IMR-90 (cell line): ENCODE data around the gene STAB1. TPM values are rescaled to one million over a fixed set of nuclear protein-coding genes. Genes with fewer than 3 reads are reported as not detected.

Experiments used
- ATAC-seq: fragments of 200-7000 bp; cut with Tn5 transposase; 2 replicates; pipeline ENCODE4 v1.9.1; 2020; ENCODE audit warnings: low read depth, mild to moderate bottlenecking, moderate library complexity
- BruUV-seq: library from RNA; stranded (reverse); fragments of 400-500 nt; replicated peaks from 2 replicates; lab custom pipeline; 2021; lab: Mats Ljungman, UMichigan
- CTCF ChIA-PET: fragments of 300-600 bp; formaldehyde crosslinking; extraction: SDS; loops from one replicate; lab custom pipeline; 2021; ENCODE audit warnings: antibody characterized with exemption; lab: Yijun Ruan, JAX
- POLR2A ChIA-PET: fragments of 300-600 bp; sonication (Branson Sonifier 250); formaldehyde crosslinking; loops from one replicate; lab custom pipeline; 2022; ENCODE audit warnings: antibody characterized with exemption; ENCODE audit not compliant: unreplicated experiment; lab: Charles Lee
- DNase-seq: peaks from one replicate; pipeline ENCODE4 v3.0.0; 2013
- H2AFZ ChIP-seq: replicated peaks from 2 replicates; pipeline ENCODE3; 2013; ENCODE audit warnings: low read length, mild to moderate bottlenecking; ENCODE audit not compliant: poor library complexity
- H2AK5ac ChIP-seq: 2 replicates; pipeline ENCODE4 v1.6.1; 2013; ENCODE audit warnings: low read depth, low read length, inconsistent platforms
- H2AK9ac ChIP-seq: replicated peaks from 2 replicates; pipeline ENCODE3; 2013; ENCODE audit warnings: mild to moderate bottlenecking, low read depth, low read length, moderate library complexity; ENCODE audit not compliant: poor library complexity
- H2BK120ac ChIP-seq: 2 replicates; pipeline ENCODE4 v1.6.1; 2013; ENCODE audit warnings: low read depth, low read length, inconsistent platforms
- H2BK15ac ChIP-seq: 3 replicates; pipeline ENCODE4 v1.6.1; 2013; ENCODE audit warnings: low read depth, low read length, inconsistent platforms
- H2BK20ac ChIP-seq: 2 replicates; pipeline ENCODE4 v1.6.1; 2013; ENCODE audit warnings: low read depth, mild to moderate bottlenecking, inconsistent platforms, low read length, moderate library complexity
- H2BK5ac ChIP-seq: 2 replicates; pipeline ENCODE4 v1.6.1; 2013; ENCODE audit warnings: mild to moderate bottlenecking, low read depth, low read length, inconsistent platforms; ENCODE audit not compliant: poor library complexity, severe bottlenecking
- H3K14ac ChIP-seq: replicated peaks from 2 replicates; pipeline ENCODE4 v1.6.1; 2013; ENCODE audit warnings: low read depth, low read length, inconsistent platforms
- H3K18ac ChIP-seq: 2 replicates; pipeline ENCODE4 v1.6.1; 2013; ENCODE audit warnings: low read depth, low read length, control low read depth
- H3K23ac ChIP-seq: 2 replicates; pipeline ENCODE4 v1.6.1; 2013; ENCODE audit warnings: low read depth, low read length, inconsistent platforms
- H3K27ac ChIP-seq: 2 replicates; pipeline ENCODE4 v1.5.1; 2013; ENCODE audit warnings: mild to moderate bottlenecking, control low read depth, low read length; ENCODE audit not compliant: insufficient read depth
- H3K27me3 ChIP-seq: 2 replicates; pipeline ENCODE4 v1.6.1; 2013; ENCODE audit warnings: low read length; ENCODE audit not compliant: control insufficient read depth, insufficient read depth
- H3K36me3 ChIP-seq: 2 replicates; pipeline ENCODE4 v1.6.1; 2013; ENCODE audit warnings: low read length, mixed read lengths; ENCODE audit not compliant: control insufficient read depth, insufficient read depth
- H3K4ac ChIP-seq: 2 replicates; pipeline ENCODE4 v1.6.1; 2013; ENCODE audit warnings: low read depth, low read length, inconsistent platforms
- H3K4me1 ChIP-seq: 2 replicates; pipeline ENCODE4 v1.6.1; 2013; ENCODE audit warnings: low read length, mixed read lengths; ENCODE audit not compliant: control insufficient read depth, insufficient read depth
- H3K4me2 ChIP-seq: 2 replicates; pipeline ENCODE4 v1.6.1; 2013; ENCODE audit warnings: low read depth, mild to moderate bottlenecking, control low read depth, low read length, moderate library complexity
- H3K4me3 ChIP-seq: 2 replicates; pipeline ENCODE4 v1.5.1; 2013; ENCODE audit warnings: low read depth, mild to moderate bottlenecking, control low read depth, low read length, moderate library complexity; ENCODE audit not compliant: insufficient read depth
- H3K56ac ChIP-seq: 2 replicates; pipeline ENCODE4 v1.6.1; 2013; ENCODE audit warnings: low read length, inconsistent platforms; ENCODE audit not compliant: insufficient read depth; ENCODE audit errors: extremely low read depth
- H3K79me1 ChIP-seq, 2 experiments: 2 replicates each; pipeline ENCODE4 v1.6.1; 2013; ENCODE audit warnings: low read length in 2 of 2, inconsistent platforms in 1 of 2, low read depth in 1 of 2
- H3K9ac ChIP-seq: 2 replicates; pipeline ENCODE4 v1.6.1; 2013; ENCODE audit warnings: low read depth, low read length, control low read depth
- H3K9me1 ChIP-seq: 2 replicates; pipeline ENCODE4 v1.6.1; 2013; ENCODE audit warnings: low read length, inconsistent platforms; ENCODE audit not compliant: insufficient read depth
- H3K9me3 ChIP-seq: 2 replicates; pipeline ENCODE4 v1.6.1; 2013; ENCODE audit warnings: low read length; ENCODE audit not compliant: control insufficient read depth, insufficient read depth
- H4K20me1 ChIP-seq: 2 replicates; pipeline ENCODE4 v1.6.1; 2013; ENCODE audit warnings: low read length, inconsistent platforms; ENCODE audit not compliant: insufficient read depth
- H4K5ac ChIP-seq: 2 replicates; pipeline ENCODE4 v1.6.1; 2013; ENCODE audit warnings: mild to moderate bottlenecking, low read depth, low read length, control low read depth
- H4K8ac ChIP-seq, 2 experiments: 2 replicates each; pipeline ENCODE4 v1.6.1; 2013; ENCODE audit warnings: low read depth in 2 of 2, low read length in 2 of 2, control low read depth in 1 of 2, inconsistent platforms in 1 of 2
- H4K91ac ChIP-seq: 2 replicates; pipeline ENCODE4 v1.6.1; 2013; ENCODE audit warnings: low read depth, low read length, inconsistent platforms; ENCODE audit not compliant: insufficient read depth
- CEBPB ChIP-seq: IDR thresholded peaks from 2 replicates; pipeline ENCODE4 v1.6.1; 2012; ENCODE audit warnings: low read depth, low read length, improper control_type of control experiment
- NFE2L2 ChIP-seq: fragments of 150-350 bp; IDR thresholded peaks from 2 replicates; pipeline ENCODE4 v1.6.1; 2016; ENCODE audit warnings: low read depth, mild to moderate bottlenecking, low read length
- WGBS, 2 experiments: methylation state at CpG; one replicate each; pipeline versions ENCODE4 v1.1.5 to v1.1.7; 2013; ENCODE audit warnings: missing lambda C conversion rate in 2 of 2; ENCODE audit not compliant: insufficient read length in 1 of 2; ENCODE audit errors: extremely low coverage in 2 of 2; 5-methylcytosine and 5-hydroxymethylcytosine counted together
- dilution Hi-C: fragments of 300-500 bp; cut with HindIII; formaldehyde crosslinking; loops from one replicate; pipeline ENCODE4 v1.14.3; 2018; ENCODE audit warnings: low sequenced_read_pairs; ENCODE audit not compliant: unreplicated experiment
- in situ Hi-C: fragments of 300-500 bp; cut with MboI; formaldehyde crosslinking; loops from 3 replicates; pipeline ENCODE4 v1.14.3; 2019; ENCODE audit warnings: low sequenced_read_pairs, inconsistent platforms, mixed read lengths
- intact Hi-C: fragments of 100-400 bp; cut with micrococcal nuclease; formaldehyde crosslinking; loops from 2 replicates; pipeline ENCODE4 v1.10.0; 2022
- polyA plus RNA-seq, 3 experiments: library from polyadenylated mRNA; depleted of rRNA; stranded (reverse); fragments of >200 nt; gene quantifications; 2 replicates each; pipeline ENCODE4 v1.2.3, GENCODE V29; 2012; ENCODE audit warnings: low replicate concordance in 1 of 3
- total RNA-seq: library from RNA; depleted of rRNA; stranded (reverse); fragments of >200 nt; gene quantifications from 2 replicates; pipeline ENCODE4 v1.2.3, GENCODE V29; 2012

STAB1 gene
- total and polyA plus RNA-seq, 2 of the 4 experiments (the other 2 are of a cell fraction): not detected

DNA sequence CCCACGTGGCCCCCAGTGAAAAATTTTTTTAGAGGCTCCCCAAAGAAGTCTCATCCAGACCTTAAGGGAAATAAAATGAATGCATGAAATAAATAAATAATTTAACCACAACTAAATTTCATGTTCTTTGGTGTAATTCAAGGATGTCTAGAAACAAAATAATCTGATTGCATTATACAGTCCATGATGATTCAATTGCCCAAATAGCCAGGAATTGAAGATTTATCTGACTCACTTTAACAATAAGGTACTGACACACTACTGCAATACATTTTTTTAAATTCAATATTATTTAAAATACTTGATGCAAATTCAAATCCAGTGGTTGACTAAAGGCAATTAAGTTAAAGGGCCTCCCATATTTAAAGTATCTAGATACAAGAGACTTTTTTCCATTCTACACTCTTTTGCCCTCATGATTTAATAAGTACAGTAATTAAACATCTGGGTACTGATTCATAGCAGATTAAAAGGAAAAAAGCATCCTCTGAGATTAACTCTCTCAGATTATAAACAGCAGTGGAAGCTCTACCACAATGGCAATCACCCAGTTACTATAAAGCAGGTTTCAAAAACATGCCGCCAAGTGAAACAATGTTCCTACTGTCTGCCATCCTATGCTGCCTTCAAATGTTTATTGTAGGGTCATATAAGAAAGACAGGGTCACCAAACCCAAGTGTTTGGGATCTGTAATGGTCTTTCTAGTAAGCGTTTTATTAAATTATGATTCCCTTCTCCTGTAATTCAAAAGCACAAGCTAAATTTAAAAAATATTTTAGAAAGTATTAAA, 51.2 kb downstream of the STAB1 start:
- Histone ChIP-seq H2AFZ (no peak overlapping the region), H3K4me2 (no peak overlapping the region), H3K36me3 (peaks cover 24% of the 10 kb centered on the region), H3K4ac (no peak overlapping the region), H3K9me1 (peaks cover 3% of the 10 kb centered on the region), H2AK9ac (no peak overlapping the region), H2BK15ac (no peak overlapping the region), H4K20me1 (peaks cover 3% of the 10 kb centered on the region), H3K14ac (no peak overlapping the region), H3K18ac (no peak overlapping the region), H3K27ac (no peak overlapping the region), H3K9me3 (no peaks in the 10 kb centered on the region), H3K9ac (no peak overlapping the region), H2BK5ac (no peak overlapping the region), H3K56ac (no peak overlapping the region), H2BK120ac (no peak overlapping the region), H3K23ac (no peak overlapping the region), H3K27me3 (no peaks in the 10 kb centered on the region), H2BK20ac (no peak overlapping the region), H3K79me1 (peaks cover 9 to 33% of the 10 kb centered on the region in 2 experiments; a peak in 3 of 4 replicates), H2AK5ac (no peak overlapping the region), H3K4me3 (no peak overlapping the region), H4K5ac (no peak overlapping the region), H3K4me1 (peaks cover 2% of the 10 kb centered on the region; the same call in 1 of the 2 replicates), H4K8ac (no peak overlapping the region), H4K91ac (no peak overlapping the region)
- BruUV-seq: TSS peak; percentile 69
- dilution Hi-C loops: no loop called here
- intact Hi-C loops: no loop called here
- in situ Hi-C loops: no loop called here
- WGBS, 2 experiments: no CpG with 5 or more reads among the region's 3 CpGs
- no peak for TF ChIP-seq NFE2L2
- TF ChIP-seq CEBPB: peak; percentile 56; the same call in 1 of the 2 replicates
- ChIA-PET CTCF (interaction anchor here (0.7 kb wide), 1 partner anchor 273 kb away, joined by 3 read pairs; no protein-coding TSS in a partner anchor), POLR2A (no interaction called here)
- DNase-seq (peak; percentile 58), ATAC-seq (peak; percentile 64)
